HG02571 (cell line): ENCODE results near the gene EEPD1.

Experiments used
- ATAC-seq: cut with Tn5 transposase; IDR thresholded peaks from one replicate; pipeline ENCODE4 v1.9.1; 2021; ENCODE audit warnings: mild to moderate bottlenecking, moderate library complexity; ENCODE audit not compliant: unreplicated experiment

EEPD1 gene

GRCh38 chr7:36297364-36298009, 144.4 kb downstream of the EEPD1 start:
- ATAC-seq, result no peak

DNA sequence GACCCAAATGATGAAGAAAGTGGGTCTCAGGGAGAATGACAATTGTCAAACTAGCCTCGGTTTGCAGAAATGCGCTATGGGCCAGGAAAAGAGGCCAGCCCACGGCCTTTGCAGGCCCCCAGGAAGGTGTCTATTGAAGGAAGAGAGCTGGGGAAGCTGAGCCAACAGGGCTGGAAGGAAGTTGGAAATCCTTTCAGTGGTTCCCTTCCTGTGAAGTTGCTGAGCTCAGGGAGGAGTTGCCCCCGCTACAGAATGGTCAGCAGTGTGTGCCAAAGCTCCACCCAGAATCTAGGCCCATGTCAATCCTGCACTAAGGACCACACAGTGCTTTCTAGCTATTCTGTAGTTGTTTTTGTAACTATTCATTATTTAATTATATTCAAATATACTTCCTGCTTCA, 145.1 kb downstream of the EEPD1 start:
- ATAC-seq, result no peak

GRCh38 chr7:36299223-36299774, 146.2 kb downstream of the EEPD1 start:
- no peak for ATAC-seq

DNA sequence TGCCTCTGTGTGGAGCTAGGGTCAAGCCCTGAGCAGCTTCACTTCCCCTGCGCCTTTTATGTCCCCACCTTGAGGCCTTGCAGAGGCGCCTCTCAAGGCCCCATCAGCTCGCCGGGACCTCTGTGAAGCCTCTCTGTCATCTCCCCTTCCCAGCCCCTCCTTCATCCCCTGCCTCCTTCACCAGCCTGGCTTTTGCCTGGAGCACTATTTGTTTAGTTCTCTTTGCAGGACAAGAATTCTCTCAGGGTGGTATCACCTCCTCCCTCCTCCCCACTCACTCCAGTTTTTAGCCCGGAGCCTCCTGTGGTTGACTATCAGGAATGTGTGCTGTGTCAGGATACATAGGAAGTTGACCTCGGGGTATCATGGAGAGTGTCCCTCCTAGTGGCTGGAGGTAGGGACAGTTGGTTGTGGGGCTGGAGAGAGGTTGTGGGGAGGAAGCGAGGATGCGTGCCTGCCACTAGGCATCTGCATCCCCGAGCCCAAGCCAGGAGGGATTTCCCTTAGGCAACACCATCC, 146.8 kb downstream of the EEPD1 start:
- ATAC-seq, result no peak

GRCh38 chr7:36300696-36301350, 147.8 kb downstream of the EEPD1 start:
- ATAC-seq, result no peak

DNA sequence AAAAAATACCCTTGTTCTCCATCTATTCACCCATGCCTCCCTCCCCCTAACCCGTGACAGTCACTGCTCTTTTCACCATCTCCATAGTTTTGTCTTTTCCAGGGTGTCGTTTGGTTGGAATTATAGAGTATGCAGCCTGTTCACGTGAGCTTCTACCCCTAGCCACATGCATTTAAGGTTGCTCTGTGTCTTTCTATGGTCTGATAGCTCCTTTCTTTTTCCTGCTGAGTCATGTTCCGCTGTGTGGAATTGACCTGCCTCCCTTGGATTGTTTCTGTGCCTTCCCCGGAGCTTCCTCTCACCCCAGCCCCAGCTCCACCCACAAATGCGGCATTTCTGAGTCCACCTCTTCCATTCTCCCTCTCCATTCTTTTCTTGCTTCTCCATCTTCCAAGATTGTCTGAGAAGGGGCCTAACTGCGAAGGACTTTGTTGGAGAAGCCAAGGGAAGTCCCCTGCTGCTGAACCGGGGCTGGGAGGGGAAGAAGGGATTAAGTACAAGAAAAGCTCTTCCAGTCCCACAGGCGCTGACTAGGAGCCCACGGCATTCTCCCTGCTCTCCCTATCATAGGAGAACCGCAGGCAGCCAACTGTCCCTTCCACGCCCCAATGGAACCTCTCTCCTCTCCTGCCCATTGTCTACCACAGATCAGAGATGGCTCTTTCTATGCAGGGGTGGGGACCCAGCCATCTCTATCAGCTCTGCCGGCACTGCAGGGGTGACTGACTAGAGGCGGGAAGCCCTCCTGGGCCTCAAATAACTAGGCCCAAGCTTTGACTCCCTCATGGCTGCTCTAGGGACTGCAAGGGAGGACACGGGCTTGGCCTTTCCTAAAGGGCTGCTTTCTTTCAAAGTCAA, 149.1 kb downstream of the EEPD1 start:
- no peak for ATAC-seq

GRCh38 chr7:36303202-36304098, 150.4 kb downstream of the EEPD1 start:
- ATAC-seq, result no peak

GRCh38 chr7:36304099-36304425, 151.0 kb downstream of the EEPD1 start:
- ATAC-seq, result no peak

- no peak for ATAC-seq
Observed at GRCh38 chr7:36305226-36305625, 152.2 kb downstream of the EEPD1 start.

GRCh38 chr7:36305648-36306047, 152.6 kb downstream of the EEPD1 start:
- ATAC-seq, result no peak

- ATAC-seq, result no peak
Observed at GRCh38 chr7:36306222-36306621, 153.2 kb downstream of the EEPD1 start.

DNA sequence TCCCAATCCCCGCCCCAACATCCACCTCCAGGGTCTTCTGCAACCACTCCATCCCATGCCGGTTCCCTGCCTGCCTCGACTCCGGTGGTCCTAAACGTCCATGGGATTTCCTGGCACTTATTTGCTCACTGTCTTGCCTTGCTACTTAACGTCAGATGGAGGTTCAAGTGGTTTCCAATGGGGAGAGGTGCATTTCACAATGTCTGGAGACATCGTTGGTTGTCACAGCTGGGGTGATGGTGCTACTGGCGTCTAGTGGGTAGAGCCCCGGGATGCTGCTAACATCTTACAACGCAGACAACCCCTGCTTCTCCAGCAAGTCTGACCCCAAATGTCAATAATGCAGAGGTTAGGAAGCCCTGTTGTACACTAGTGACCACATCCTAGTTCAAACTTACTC, 153.7 kb downstream of the EEPD1 start:
- ATAC-seq, result no peak

DNA sequence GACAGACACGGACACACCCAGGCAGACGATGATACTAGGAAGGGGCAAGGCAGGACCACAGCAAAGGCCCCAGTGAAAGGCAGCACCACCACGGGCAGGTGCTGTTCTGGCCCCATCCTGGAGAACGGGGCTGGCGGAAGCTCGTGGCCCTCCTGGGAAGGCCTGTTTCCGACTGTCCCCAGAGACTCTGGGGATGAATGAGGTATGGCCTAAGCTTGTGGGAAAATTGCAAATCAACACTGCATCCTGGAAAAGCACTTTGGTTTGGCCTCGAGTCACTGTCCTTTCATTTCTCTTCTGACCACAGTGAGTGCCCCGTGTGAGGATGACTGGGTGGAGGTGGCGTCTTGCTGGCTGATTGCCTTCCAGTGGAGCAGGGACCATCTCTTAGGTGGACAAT, 155.0 kb downstream of the EEPD1 start:
- no peak for ATAC-seq

DNA sequence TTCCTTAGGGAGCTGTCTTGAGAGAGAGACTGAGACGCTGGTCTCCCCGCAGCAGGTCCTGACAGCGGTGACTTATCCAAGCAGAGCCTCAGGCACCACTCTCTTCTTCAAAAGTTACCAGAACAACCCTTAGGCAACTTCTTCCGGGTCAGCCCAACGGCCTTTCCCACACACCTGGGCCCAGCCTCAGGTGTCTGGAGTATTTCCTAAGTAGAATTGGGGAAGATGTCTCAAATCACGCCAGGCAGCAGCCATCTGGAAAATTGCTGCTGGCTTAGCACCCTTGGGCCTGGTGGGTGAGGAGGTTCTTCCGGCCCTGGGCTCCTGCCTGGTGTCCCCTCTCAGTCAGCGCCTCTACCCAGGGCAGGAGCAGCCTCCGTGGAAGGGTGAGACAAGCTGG, 156.2 kb downstream of the EEPD1 start:
- no peak for ATAC-seq

DNA sequence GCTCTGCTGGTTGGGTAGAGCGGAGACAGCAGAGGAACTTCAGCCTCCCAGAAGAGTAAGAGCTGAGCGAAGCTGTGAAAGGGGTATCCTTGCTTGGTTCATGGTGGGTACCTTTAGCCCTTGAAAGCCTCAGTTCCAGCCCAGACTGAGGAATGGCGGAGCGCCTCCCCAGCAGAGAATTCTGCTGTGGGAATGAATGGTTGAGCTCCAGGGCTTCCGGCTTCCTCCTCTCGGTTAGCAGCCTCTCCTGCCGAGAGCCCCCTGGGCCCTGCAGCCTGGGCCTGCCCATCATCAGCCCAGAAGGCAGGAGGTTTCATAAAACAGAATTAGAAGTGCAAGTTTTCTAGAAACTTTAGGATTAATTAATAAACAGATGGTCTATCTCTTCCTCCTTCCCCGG, 156.7 kb downstream of the EEPD1 start:
- ATAC-seq, result no peak

DNA sequence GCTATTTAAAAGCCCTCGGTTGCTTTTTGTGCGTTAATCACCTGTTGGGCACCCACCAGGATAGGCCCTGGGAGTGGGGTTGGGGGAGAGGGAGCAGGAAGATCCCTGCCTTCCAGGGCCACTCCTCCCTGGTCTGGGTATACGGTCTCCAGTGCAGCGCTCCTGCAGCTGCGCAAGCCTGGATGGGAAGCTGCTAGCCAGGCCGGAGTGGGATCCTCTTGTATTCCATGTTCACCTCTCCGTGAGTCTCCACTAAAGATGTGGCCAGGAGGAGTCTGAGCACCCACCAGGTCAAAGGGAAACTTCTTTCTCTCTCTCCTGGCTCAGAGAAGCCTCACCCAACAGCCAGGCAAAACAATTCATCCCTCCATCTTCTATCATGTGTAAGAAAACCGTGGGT, 157.8 kb downstream of the EEPD1 start:
- no peak for ATAC-seq

GRCh38 chr7:36311539-36311938, 158.5 kb downstream of the EEPD1 start:
- no peak for ATAC-seq

- ATAC-seq, result no peak
Observed at GRCh38 chr7:36312064-36312914, 159.2 kb downstream of the EEPD1 start.

GRCh38 chr7:36312915-36313334, 159.9 kb downstream of the EEPD1 start:
- no peak for ATAC-seq

GRCh38 chr7:36313607-36314006, 160.6 kb downstream of the EEPD1 start:
- ATAC-seq, result no peak
